Measurements from ENCODE around the gene RAC3. TPM values are rescaled to one million over a fixed set of nuclear protein-coding genes. Genes with fewer than 3 reads are reported as not detected.
A peak's percentile ranks its signal among the peaks of the same experiment; 100 is the strongest.
"Not testable (repeated sequence)": the region's sequence is repeated elsewhere in the genome, so short reads cannot be mapped to it uniquely, and the experiment has no call there.

Gene RAC3
- total and polyA plus RNA-seq, 4 donors: 0.57 to 2.8 (median 0.63) TPM; not detected in 1

DNA sequence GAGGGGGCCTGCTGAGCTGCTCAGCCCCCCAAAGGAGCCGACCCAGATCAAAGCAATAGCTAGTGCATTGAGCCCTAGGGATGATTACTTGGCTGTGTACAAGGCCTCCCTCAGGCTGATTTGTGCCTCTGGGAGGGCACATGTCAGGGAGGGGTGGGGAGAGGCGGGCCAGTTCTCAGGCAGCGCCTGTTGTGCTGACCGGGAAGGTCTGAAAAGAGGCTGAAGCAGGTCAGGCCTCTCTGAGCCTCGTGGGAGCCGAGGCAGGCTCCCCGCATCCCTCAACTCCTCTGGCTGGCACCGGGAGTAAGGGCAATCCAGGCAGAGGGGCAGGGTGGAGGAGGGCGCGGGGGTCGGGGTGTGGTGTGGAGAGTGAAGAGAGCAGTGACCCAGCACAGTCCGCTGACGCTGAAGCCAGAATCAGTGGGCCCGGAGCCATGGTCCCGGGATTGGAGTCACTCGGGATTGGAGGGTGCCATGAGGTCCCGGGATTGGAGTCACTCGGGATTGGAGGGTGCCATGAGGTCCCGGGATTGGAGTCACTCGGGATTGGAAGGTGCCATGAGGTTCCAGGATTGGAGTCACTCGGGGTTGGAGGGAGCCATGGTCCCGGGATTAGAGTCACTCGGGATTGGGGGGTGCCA lies 3.0 kb downstream of the RAC3 start:
- intact Hi-C loops (cut with DNase I): loop anchor here (5.0 to 10.0 kb wide), 2 partner anchors 63 to 290 kb away; partner anchors contain the start of gene FASN (in 1 of the 2)
- Histone ChIP-seq H3K27ac (ENCODE audit: low read depth in 1 of 2, low read length in 2 of 2) (no peak overlapping the region), H3K4me3 (ENCODE audit: low read length in 2 of 2) (no peak overlapping the region), H3K9me3 (ENCODE audit: control insufficient read depth, low read length) (no peaks in the 10 kb centered on the region), H3K36me3 (ENCODE audit: control insufficient read depth in 1 of 2, insufficient read depth in 2 of 2, low read length in 1 of 2) (no peaks in the 10 kb centered on the region), H3K27me3 (ENCODE audit: control insufficient read depth in 1 of 2, insufficient read depth in 2 of 2, low read length in 1 of 2) (no peaks in the 10 kb centered on the region), H3K4me1 (ENCODE audit: control insufficient read depth in 1 of 2, insufficient read depth in 2 of 2, low read length in 2 of 2) (no peaks in the 10 kb centered on the region)
- no peak for ATAC-seq (ENCODE audit: low FRiP score)
- DNase-seq: no peak
- 86 to 88% methylated on average over 23 of the region's 23 CpGs for WGBS, 2 donors

- no peaks in the 10 kb centered on the region for H3K36me3 ChIP-seq (ENCODE audit: control insufficient read depth in 1 of 2, insufficient read depth in 2 of 2, low read length in 1 of 2)
- no peak for ATAC-seq (ENCODE audit: low FRiP score)
- H3K27me3 ChIP-seq (ENCODE audit: control insufficient read depth in 1 of 2, insufficient read depth in 2 of 2, low read length in 1 of 2): no peaks in the 10 kb centered on the region
- WGBS, 2 donors: 94 to 95% methylated on average over 8 of the region's 8 CpGs
- H3K27ac ChIP-seq (ENCODE audit: low read depth in 1 of 2, low read length in 2 of 2): no peak overlapping the region
- H3K4me1 ChIP-seq (ENCODE audit: control insufficient read depth in 1 of 2, insufficient read depth in 2 of 2, low read length in 2 of 2): no peaks in the 10 kb centered on the region
- no peaks in the 10 kb centered on the region for H3K9me3 ChIP-seq (ENCODE audit: control insufficient read depth, low read length)
- intact Hi-C loops (cut with DNase I): loop anchor here (5.0 to 10.0 kb wide), 2 partner anchors 62 to 289 kb away; partner anchors contain the start of gene FASN (in 1 of the 2)
- no peak overlapping the region for H3K4me3 ChIP-seq (ENCODE audit: low read length in 2 of 2)
- no peak for DNase-seq
These were observed 4.0 kb downstream of the RAC3 start for GRCh38 chr17:82035488-82035887.

DNA sequence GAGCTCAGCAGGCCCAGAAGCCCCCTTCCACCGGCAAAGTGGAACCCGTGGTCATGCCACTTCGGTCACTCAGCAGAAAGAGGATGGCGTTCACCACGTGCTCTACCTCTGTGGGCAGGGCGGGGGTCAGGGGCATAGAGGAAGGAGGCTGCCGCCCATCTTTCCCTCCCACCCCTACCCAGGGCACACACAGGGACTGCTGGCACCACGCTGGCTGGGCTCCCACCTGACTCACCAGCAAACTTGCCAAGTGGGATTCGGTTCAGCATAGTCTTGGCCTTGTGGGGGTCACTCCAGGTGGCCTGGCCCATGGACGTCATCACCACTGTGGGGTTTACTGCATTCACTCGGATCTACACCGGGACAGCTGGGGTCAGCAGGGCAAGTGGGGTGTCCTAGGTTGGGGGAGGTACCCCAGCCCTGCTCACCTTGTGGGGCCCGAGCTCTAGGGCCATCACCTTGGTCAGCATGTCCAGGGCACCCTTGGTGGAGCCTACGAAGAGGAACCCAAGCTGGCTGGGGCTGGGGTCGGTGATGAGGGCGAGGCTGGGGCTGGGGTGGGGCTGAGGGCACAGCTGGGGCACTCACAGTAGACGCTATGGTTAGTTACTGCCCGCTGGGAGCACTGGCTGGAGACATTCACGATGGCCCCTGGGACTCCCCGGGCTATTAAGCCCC lies 4.6 kb downstream of the RAC3 start:
- Histone ChIP-seq H3K9me3 (ENCODE audit: control insufficient read depth, low read length) (no peaks in the 10 kb centered on the region), H3K4me1 (ENCODE audit: control insufficient read depth in 1 of 2, insufficient read depth in 2 of 2, low read length in 2 of 2) (no peaks in the 10 kb centered on the region), H3K36me3 (ENCODE audit: control insufficient read depth in 1 of 2, insufficient read depth in 2 of 2, low read length in 1 of 2) (no peaks in the 10 kb centered on the region), H3K27ac (ENCODE audit: low read depth in 1 of 2, low read length in 2 of 2) (no peak overlapping the region), H3K4me3 (ENCODE audit: low read length in 2 of 2) (no peak overlapping the region), H3K27me3 (ENCODE audit: control insufficient read depth in 1 of 2, insufficient read depth in 2 of 2, low read length in 1 of 2) (no peaks in the 10 kb centered on the region)
- ATAC-seq (ENCODE audit: low FRiP score) (no peak), DNase-seq (no peak)
- 84% methylated on average over 20 of the region's 20 CpGs for WGBS, 2 donors
- intact Hi-C loops (cut with DNase I): loop anchor here (5.0 to 10.0 kb wide), 2 partner anchors 61 to 289 kb away; partner anchors contain the start of gene FASN (in 1 of the 2)

GRCh38 chr17:82036634-82037091 lies 5.2 kb downstream of the RAC3 start:
- no peaks in the 10 kb centered on the region for H3K9me3 ChIP-seq (ENCODE audit: control insufficient read depth, low read length)
- 47 to 49% methylated on average over 23 of the region's 23 CpGs for WGBS, 2 donors
- peak overlapping the region; percentile 20 to 42 for H3K27ac ChIP-seq (ENCODE audit: low read depth in 1 of 2, low read length in 2 of 2)
- peak overlapping the region; percentile 15 to 22 for H3K4me3 ChIP-seq (ENCODE audit: low read length in 2 of 2)
- no peaks in the 10 kb centered on the region for H3K4me1 ChIP-seq (ENCODE audit: control insufficient read depth in 1 of 2, insufficient read depth in 2 of 2, low read length in 2 of 2)
- H3K27me3 ChIP-seq (ENCODE audit: control insufficient read depth in 1 of 2, insufficient read depth in 2 of 2, low read length in 1 of 2): no peaks in the 10 kb centered on the region
- intact Hi-C loops (cut with DNase I): loop anchor here (5.0 to 10.0 kb wide), 2 partner anchors 61 to 288 kb away; partner anchors contain the start of gene FASN (in 1 of the 2)
- DNase-seq: no peak
- peak; percentile 0 for ATAC-seq (ENCODE audit: low FRiP score)
- H3K36me3 ChIP-seq (ENCODE audit: control insufficient read depth in 1 of 2, insufficient read depth in 2 of 2, low read length in 1 of 2): no peaks in the 10 kb centered on the region

- intact Hi-C loops (cut with DNase I): loop anchor here (5.0 to 10.0 kb wide), 2 partner anchors 60 to 288 kb away; partner anchors contain the start of gene FASN (in 1 of the 2)
- no peaks in the 10 kb centered on the region for H3K36me3 ChIP-seq (ENCODE audit: control insufficient read depth in 1 of 2, insufficient read depth in 2 of 2, low read length in 1 of 2)
- ATAC-seq (ENCODE audit: low FRiP score) (peak; percentile 97), DNase-seq (peak; percentile 98 to 99)
- WGBS, 2 donors: 0 to 1% methylated on average over 67 to 92 of the region's 92 CpGs
- H3K9me3 ChIP-seq (ENCODE audit: control insufficient read depth, low read length): no peaks in the 10 kb centered on the region
- peak within 1 kb of the TSS; percentile 20 to 85 for H3K27ac ChIP-seq (ENCODE audit: low read depth in 1 of 2, low read length in 2 of 2)
- no peaks in the 10 kb centered on the region for H3K27me3 ChIP-seq (ENCODE audit: control insufficient read depth in 1 of 2, insufficient read depth in 2 of 2, low read length in 1 of 2)
- no peaks in the 10 kb centered on the region for H3K4me1 ChIP-seq (ENCODE audit: control insufficient read depth in 1 of 2, insufficient read depth in 2 of 2, low read length in 2 of 2)
- peak within 1 kb of the TSS; percentile 15 to 22 for H3K4me3 ChIP-seq (ENCODE audit: low read length in 2 of 2)
These were observed 5.8 kb downstream of the RAC3 start, which contains the start of gene DCXR for GRCh38 chr17:82037092-82037888. TSS of gene DCXR (minus strand) at chr17:82037697. CDS start at chr17:82037682, 15 bp downstream.

- H3K27ac ChIP-seq (ENCODE audit: low read depth in 1 of 2, low read length in 2 of 2): peak overlapping the region in 1 of 2 donors; percentile 50
- H3K4me3 ChIP-seq (ENCODE audit: low read length in 2 of 2): peak overlapping the region; percentile 3 to 9
- no peak for DNase-seq
- no peaks in the 10 kb centered on the region for H3K9me3 ChIP-seq (ENCODE audit: control insufficient read depth, low read length)
- ATAC-seq (ENCODE audit: low FRiP score): no peak
- H3K4me1 ChIP-seq (ENCODE audit: control insufficient read depth in 1 of 2, insufficient read depth in 2 of 2, low read length in 2 of 2): no peaks in the 10 kb centered on the region
- H3K36me3 ChIP-seq (ENCODE audit: control insufficient read depth in 1 of 2, insufficient read depth in 2 of 2, low read length in 1 of 2): no peaks in the 10 kb centered on the region
- WGBS, 2 donors: 6% methylated on average over 10 of the region's 10 CpGs
- H3K27me3 ChIP-seq (ENCODE audit: control insufficient read depth in 1 of 2, insufficient read depth in 2 of 2, low read length in 1 of 2): no peaks in the 10 kb centered on the region
- intact Hi-C loops (cut with DNase I): loop anchor here (5.0 to 10.0 kb wide), 2 partner anchors 59 to 287 kb away; partner anchors contain the start of gene FASN (in 1 of the 2)
These were observed 6.4 kb downstream of the RAC3 start for GRCh38 chr17:82037889-82038195.

- H3K4me3 ChIP-seq (ENCODE audit: low read length in 2 of 2); H3K4me1 ChIP-seq (ENCODE audit: control insufficient read depth in 1 of 2, insufficient read depth in 2 of 2, low read length in 2 of 2); DNase-seq; ATAC-seq (ENCODE audit: low FRiP score); H3K9me3 ChIP-seq (ENCODE audit: control insufficient read depth, low read length); H3K27ac ChIP-seq (ENCODE audit: low read depth in 1 of 2, low read length in 2 of 2); H3K36me3 ChIP-seq (ENCODE audit: control insufficient read depth in 1 of 2, insufficient read depth in 2 of 2, low read length in 1 of 2); H3K27me3 ChIP-seq (ENCODE audit: control insufficient read depth in 1 of 2, insufficient read depth in 2 of 2, low read length in 1 of 2): not testable (repeated sequence)
- 91 to 92% methylated on average over 16 of the region's 16 CpGs for WGBS, 2 donors
- intact Hi-C loops (cut with DNase I): loop anchor here (5.0 to 10.0 kb wide), 2 partner anchors 58 to 286 kb away; partner anchors contain the start of gene FASN (in 1 of the 2)
These were observed 7.4 kb downstream of the RAC3 start for GRCh38 chr17:82038796-82039409.
